ENCODE data around the gene CDC73. TPM values are rescaled to one million over a fixed set of nuclear protein-coding genes. Genes with fewer than 3 reads are reported as not detected.
A peak's percentile ranks its signal among the peaks of the same experiment; 100 is the strongest.
"Not testable (repeated sequence)": the region's sequence is repeated elsewhere in the genome, so short reads cannot be mapped to it uniquely, and the experiment has no call there.

CDC73 gene
- total and polyA plus RNA-seq, 9 of the 15 experiments (the other 6 are each of a cell fraction or from before 2014, with no cell fraction given) = 19.0 to 61.7 (median 30.1) TPM

DNA sequence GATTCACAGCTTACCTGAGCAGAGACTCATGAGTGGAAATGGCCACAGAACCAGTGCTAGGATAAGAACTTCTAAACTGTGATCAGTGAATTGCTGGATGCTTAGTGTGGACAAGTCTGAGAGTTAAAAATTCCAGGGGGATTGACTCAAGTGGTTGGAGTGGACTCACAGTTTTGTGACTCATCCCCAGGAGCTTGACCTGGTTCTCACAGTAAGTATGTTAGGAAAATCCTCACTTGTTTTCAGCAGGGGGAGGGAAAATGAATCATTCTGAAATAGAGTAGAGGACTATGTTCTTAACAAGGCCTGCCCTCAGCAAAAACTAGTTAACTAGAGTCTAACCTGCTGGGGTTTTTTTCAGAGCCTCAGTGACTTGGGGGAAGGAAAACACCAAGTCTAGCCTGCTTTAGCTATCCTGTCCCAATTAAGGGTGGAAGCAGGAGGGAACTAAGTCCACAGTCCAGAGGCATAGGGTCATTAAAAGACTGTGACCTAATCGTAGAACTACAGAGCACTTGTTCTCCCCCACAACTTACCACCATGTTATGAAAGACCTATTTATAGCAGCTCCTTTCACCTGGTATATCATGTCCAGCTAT lies 6.1 kb upstream of the CDC73 start (continued):
- peak; percentile 35; the same call in 1 of the 2 replicates for TF ChIP-seq HDAC2 (IDR thresholded peaks at IDR 0.05)
- no peak for TF ChIP-seq NR2F6 (CRISPR knock-in tag; IDR thresholded peaks at IDR 0.05)
- TF ChIP-seq SMARCA4 (IDR thresholded peaks at IDR 0.05) = peak; percentile 73
- no peak; the same call in 1 of the 2 replicates for TF ChIP-seq EP300 (IDR thresholded peaks at IDR 0.05; ENCODE audit: low read length)
- no peak for TF ChIP-seq FOXA3 (CRISPR knock-in tag; conservative IDR thresholded peaks at IDR 0.05 in 1 of 2, IDR thresholded peaks at IDR 0.05 in 1 of 2)
- no peak for TF ChIP-seq HNRNPH1 (optimal IDR thresholded peaks at IDR 0.05; ENCODE audit: low read depth, low read length)
- no peak for TF ChIP-seq KDM2B (CRISPR knock-in tag; IDR thresholded peaks at IDR 0.05)
- TF ChIP-seq PML (IDR thresholded peaks at IDR 0.05; ENCODE audit: low read length) = no peak
- TF ChIP-seq U2AF1 (optimal IDR thresholded peaks at IDR 0.05; ENCODE audit: low read depth, low read length) = no peak

DNA sequence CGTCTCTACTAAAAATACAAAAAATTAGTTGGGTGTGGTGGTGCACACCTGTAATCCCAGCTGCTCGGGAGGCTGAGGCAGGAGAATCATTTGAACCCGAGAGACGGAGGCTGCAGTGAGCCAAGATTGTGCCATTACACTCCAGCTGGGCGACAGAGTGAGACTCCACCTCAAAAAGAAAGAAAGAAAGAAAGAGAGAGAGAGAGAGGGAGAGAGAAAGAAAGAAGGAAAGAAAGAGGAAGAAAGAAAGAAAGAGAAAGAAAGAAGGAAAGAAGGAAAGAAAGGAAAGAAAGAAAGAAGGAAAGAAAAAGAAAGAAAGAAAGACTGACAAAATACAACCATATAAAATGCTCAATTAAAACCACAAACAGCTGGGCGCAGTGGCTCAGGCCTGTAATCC lies 4.7 kb upstream of the CDC73 start:
- WGBS (ENCODE audit: insufficient coverage, low coverage, missing lambda C conversion rate) = 95% methylated on average over 5 of the region's 6 CpGs
- FAIRE-seq; H3K27ac ChIP-seq (ENCODE audit: extremely low read depth, low read depth, low read length); DNase-seq (ENCODE audit: extremely low read depth in 1 of 4, low spot score in 3 of 4); CTCF ChIA-PET (ENCODE audit: low intra/inter-chr PET ratio); ATAC-seq; H3K27me3 ChIP-seq (ENCODE audit: control insufficient read depth in 2 of 2, insufficient read depth in 2 of 2, low read length in 2 of 2); H3K36me3 ChIP-seq (ENCODE audit: control insufficient read depth, insufficient read depth, low read length); BruUV-seq (replicated peaks); H3K4me2 ChIP-seq (ENCODE audit: insufficient read depth, low read length); H3K4me3 ChIP-seq; intact Hi-C loops (cut with micrococcal nuclease); in situ Hi-C loops (cut with MboI); H3K9me1 ChIP-seq (ENCODE audit: control insufficient read depth, insufficient read depth, low read length); H4K20me1 ChIP-seq (replicated peaks; ENCODE audit: control insufficient read depth, insufficient read depth, low read length); H3K9me3 ChIP-seq (replicated peaks; ENCODE audit: control insufficient read depth, insufficient read depth, low read depth, low read length): not testable (repeated sequence)
- peaks cover 22 to 23% of the 10 kb centered on the region in 2 experiments; a peak in 4 of 5 replicates for H3K4me1 ChIP-seq (replicated peaks in 1 of 2; ENCODE audit: control insufficient read depth in 2 of 2, insufficient read depth in 2 of 2, low read length in 2 of 2)
- POLR2A ChIA-PET = interaction anchor here (1.1 kb wide), 1 partner anchor 13 kb away, joined by 3 read pairs; no protein-coding TSS in a partner anchor
- H3K79me2 ChIP-seq (ENCODE audit: control insufficient read depth, insufficient read depth, low read length) = peaks cover 45% of the 10 kb centered on the region
- 0 out of 2 replicates have a peak overlapping the region, but pooled peaks have one; percentile 98 for H2AFZ ChIP-seq (ENCODE audit: low read depth, low read length)
- peak overlapping the region in 1 of 2 experiments; percentile 94; a peak in 2 of 4 replicates for H3K9ac ChIP-seq (ENCODE audit: insufficient read depth in 1 of 2, low read depth in 2 of 2, low read length in 2 of 2)
- peak; percentile 21; the same call in 1 of the 2 replicates for TF ChIP-seq NFATC3 (IDR thresholded peaks at IDR 0.05)
- peak; percentile 52 for TF ChIP-seq CHD4 (IDR thresholded peaks at IDR 0.05; ENCODE audit: insufficient read depth, insufficient replicate concordance, low read depth, low read length, poor library complexity, severe bottlenecking)
- TF ChIP-seq, protein P1, sequence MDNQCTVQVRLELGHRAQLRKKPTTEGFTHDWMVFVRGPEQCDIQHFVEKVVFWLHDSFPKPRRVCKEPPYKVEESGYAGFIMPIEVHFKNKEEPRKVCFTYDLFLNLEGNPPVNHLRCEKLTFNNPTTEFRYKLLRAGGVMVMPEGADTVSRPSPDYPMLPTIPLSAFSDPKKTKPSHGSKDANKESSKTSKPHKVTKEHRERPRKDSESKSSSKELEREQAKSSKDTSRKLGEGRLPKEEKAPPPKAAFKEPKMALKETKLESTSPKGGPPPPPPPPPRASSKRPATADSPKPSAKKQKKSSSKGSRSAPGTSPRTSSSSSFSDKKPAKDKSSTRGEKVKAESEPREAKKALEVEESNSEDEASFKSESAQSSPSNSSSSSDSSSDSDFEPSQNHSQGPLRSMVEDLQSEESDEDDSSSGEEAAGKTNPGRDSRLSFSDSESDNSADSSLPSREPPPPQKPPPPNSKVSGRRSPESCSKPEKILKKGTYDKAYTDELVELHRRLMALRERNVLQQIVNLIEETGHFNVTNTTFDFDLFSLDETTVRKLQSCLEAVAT (IDR thresholded peaks at IDR 0.05) = peak in 1 of 2 experiments; percentile 42; a peak in 1 of 4 replicates
- TF ChIP-seq PHB2 (IDR thresholded peaks at IDR 0.05; ENCODE audit: low read depth) = peak; percentile 68; the same call in 1 of the 2 replicates
- peak in 1 of 2 experiments; percentile 55; a peak in 1 of 4 replicates for TF ChIP-seq HDAC1 (IDR thresholded peaks at IDR 0.05)
- 0 out of 2 replicates have a peak, but pooled peaks have one; percentile 36 for TF ChIP-seq THRAP3 (IDR thresholded peaks at IDR 0.05; ENCODE audit: borderline replicate concordance)
